HCT116 (cell line): Measurements from ENCODE around the gene EDNRA. TPM values are rescaled to one million over a fixed set of nuclear protein-coding genes. Genes with fewer than 3 reads are reported as not detected.

Experiments used
- ATAC-seq: fragments of 200-7000 bp; cut with Tn5 transposase; 2 replicates; pipeline ENCODE4 v1.9.1; 2020; ENCODE audit warnings: mild to moderate bottlenecking, moderate library complexity
- BruUV-seq: library from RNA; stranded (reverse); fragments of 400-500 nt; replicated peaks from 2 replicates; lab custom pipeline; 2021; lab: Mats Ljungman, UMichigan
- CTCF ChIA-PET: fragments of 300-600 bp; sonication (Branson Sonifier 250); formaldehyde crosslinking; loops from one replicate; lab custom pipeline; 2021; ENCODE audit warnings: antibody characterized with exemption; lab: Charles Lee
- POLR2A ChIA-PET: fragments of 300-600, 350-600 bp; sonication (Branson Sonifier 250); formaldehyde crosslinking; loops from one replicate; lab custom pipeline; 2021; ENCODE audit warnings: antibody characterized with exemption; lab: Charles Lee
- RAD21 ChIA-PET, 2 experiments: fragments of 300-600 bp; sonication (Branson Sonifier 250); formaldehyde crosslinking; loops; one replicate each; lab custom pipeline; 2023; ENCODE audit warnings: low total read pairs in 2 of 2; ENCODE audit not compliant: uncharacterized antibody in 2 of 2, unreplicated experiment in 2 of 2, low non-redundant PET in 1 of 2; lab: Charles Lee
- DNase-seq: peaks from one replicate; pipeline ENCODE4 v3.0.0-alpha.2; 2010; ENCODE audit warnings: low read depth, low spot score
- H2AFZ ChIP-seq: fragments of 200-600 bp; shearing (Covaris generic), sonication (generic); 2 replicates; pipeline ENCODE4 v1.6.1; 2017; ENCODE audit warnings: low read depth, mixed run types, mixed read lengths, antibody characterized with exemption, low read length; ENCODE audit not compliant: poor library complexity, severe bottlenecking
- H3K27ac ChIP-seq: 2 replicates; pipeline ENCODE4 v1.5.1; 2012; ENCODE audit warnings: low read depth, low read length
- H3K27me3 ChIP-seq: fragments of 200-600 bp; sonication (generic); 2 replicates; pipeline ENCODE4 v1.6.1; 2016; ENCODE audit warnings: mixed run types, low read length, mixed read lengths; ENCODE audit not compliant: insufficient read depth
- H3K36me3 ChIP-seq, 2 experiments: fragments of 200-500 bp in 1 of 2; fragments of 200-600 bp in 1 of 2; sonication (Bioruptor generic) in 1 of 2; sonication (generic) in 1 of 2; 2 replicates each; pipeline versions ENCODE4 v1.5.1 to v1.6.1; 2014 to 2016; ENCODE audit warnings: low read length in 2 of 2, inconsistent platforms in 1 of 2, mixed read lengths in 1 of 2, mixed run types in 1 of 2; ENCODE audit not compliant: insufficient read depth in 2 of 2, control insufficient read depth in 1 of 2
- H3K4me1 ChIP-seq, 2 experiments: fragments of 200-600 bp in 1 of 2; sonication (generic) in 1 of 2; 2 replicates each; pipeline versions ENCODE4 v1.5.1 to v1.6.1; 2012 to 2017; ENCODE audit warnings: low read length in 2 of 2, inconsistent platforms in 1 of 2, mild to moderate bottlenecking in 1 of 2, mixed read lengths in 1 of 2, mixed run types in 1 of 2, moderate library complexity in 1 of 2; ENCODE audit not compliant: insufficient read depth in 2 of 2, control insufficient read depth in 1 of 2
- H3K4me2 ChIP-seq: fragments of 200-600 bp; sonication (generic); 2 replicates; pipeline ENCODE4 v1.6.1; 2017; ENCODE audit warnings: mixed run types, low read length, mixed read lengths
- H3K4me3 ChIP-seq, 2 experiments: fragments of 200-600 bp in 1 of 2; sonication (generic) in 1 of 2; replicated peaks in 1 of 2; 2 replicates each; pipeline ENCODE4 v1.5.1; 2011 to 2016; ENCODE audit warnings: low read length in 2 of 2, control low read depth in 1 of 2, low read depth in 1 of 2, mild to moderate bottlenecking in 1 of 2, mixed read lengths in 1 of 2, mixed run types in 1 of 2
- H3K79me2 ChIP-seq: fragments of 200-600 bp; sonication (generic); 2 replicates; pipeline ENCODE4 v1.6.1; 2017; ENCODE audit warnings: mild to moderate bottlenecking, mixed run types, low read length, moderate library complexity, mixed read lengths; ENCODE audit not compliant: insufficient read depth
- H3K9ac ChIP-seq: fragments of 200-600 bp; sonication (generic); 2 replicates; pipeline ENCODE4 v1.6.1; 2016; ENCODE audit warnings: low read length, mixed read lengths
- H3K9me2 ChIP-seq: fragments of 200-600 bp; sonication (generic), shearing (Covaris generic); 2 replicates; pipeline ENCODE4 v1.6.1; 2017; ENCODE audit warnings: mixed run types, mild to moderate bottlenecking, moderate library complexity; ENCODE audit not compliant: insufficient read depth
- H3K9me3 ChIP-seq, 2 experiments: fragments of 200-500 bp in 1 of 2; fragments of 200-600 bp in 1 of 2; sonication (Bioruptor generic) in 1 of 2; sonication (generic) in 1 of 2; 2 replicates each; pipeline ENCODE4 v1.6.1; 2014 to 2017; ENCODE audit warnings: low read length in 2 of 2, mixed read lengths in 2 of 2, inconsistent platforms in 1 of 2, low read depth in 1 of 2, mild to moderate bottlenecking in 1 of 2, mixed run types in 1 of 2, moderate library complexity in 1 of 2; ENCODE audit not compliant: control insufficient read depth in 1 of 2, insufficient read depth in 1 of 2
- H4K20me1 ChIP-seq: fragments of 200-600 bp; sonication (generic), shearing (Covaris generic); 2 replicates; pipeline ENCODE4 v1.6.1; 2017; ENCODE audit warnings: mixed run types, mild to moderate bottlenecking, moderate library complexity; ENCODE audit not compliant: insufficient read depth
- EZH2phosphoT487 ChIP-seq: fragments of 200-600 bp; IDR thresholded peaks from 2 replicates; pipeline ENCODE4 v1.6.1; 2018; ENCODE audit warnings: antibody characterized with exemption, borderline replicate concordance
- POLR2AphosphoS5 ChIP-seq: IDR thresholded peaks from 2 replicates; pipeline ENCODE4 v1.6.1; 2011; ENCODE audit warnings: mild to moderate bottlenecking, low read depth, low read length, moderate library complexity
- RAD21 ChIP-seq: IDR thresholded peaks from 2 replicates; pipeline ENCODE4 v1.6.1; 2012; ENCODE audit warnings: low read depth, mild to moderate bottlenecking
- intact Hi-C: fragments of 100-400 bp; cut with micrococcal nuclease; formaldehyde crosslinking; loops from 2 replicates; pipeline ENCODE4 v1.10.0; 2022
- total RNA-seq: library from RNA; stranded (reverse); gene quantifications from one replicate; pipeline ENCODE4 v1.2.1, GENCODE V29; 2021; ENCODE audit not compliant: unreplicated experiment
- TF ChIP-seq, protein P1 (sequence below): IDR thresholded peaks from 2 replicates; pipeline ENCODE4 v1.6.1; 2012; ENCODE audit warnings: low read depth
- TF ChIP-seq, protein P2 (sequence below): IDR thresholded peaks from 2 replicates; pipeline ENCODE4 v1.6.1; 2011; ENCODE audit warnings: mild to moderate bottlenecking, low read length, moderate library complexity; ENCODE audit not compliant: insufficient replicate concordance; ENCODE audit errors: extremely low read depth

EDNRA gene
- total RNA-seq, 1 experiment from 2014 or later = 2.0 TPM

DNA sequence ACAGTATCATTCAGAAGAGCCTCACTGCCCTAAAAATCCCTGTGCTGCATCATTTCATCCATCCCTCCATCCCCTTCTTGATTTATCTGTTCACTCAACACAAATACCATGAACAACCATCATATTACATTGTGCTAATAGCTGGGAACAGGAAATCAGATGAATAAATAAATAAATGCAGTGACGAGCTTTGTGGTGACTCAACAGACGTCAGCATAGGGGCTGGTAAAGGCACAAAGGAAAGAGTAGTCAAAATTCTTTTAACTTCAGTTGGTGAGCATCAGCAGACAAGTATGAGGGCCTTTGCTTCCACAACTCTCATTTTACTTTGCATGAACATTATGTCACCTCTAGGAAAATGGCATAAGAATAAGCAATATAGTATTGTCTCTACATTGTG, 65.5 kb downstream of the EDNRA start:
- no peak overlapping the region for H3K27ac ChIP-seq
- no peak overlapping the region for H3K4me3 ChIP-seq
- DNase-seq = no peak
- ChIA-PET CTCF (interaction anchor here (0.8 to 1.0 kb wide), 2 partner anchors 22 to 28 kb away, joined by 3 read pairs; no protein-coding TSS in a partner anchor), POLR2A (no interaction called here), RAD21 (no interaction called here)
- no peak overlapping the region for H3K4me2 ChIP-seq
- no peak for ATAC-seq
- intact Hi-C loops = no loop called here
- no peaks in the 10 kb centered on the region for H3K79me2 ChIP-seq
- no peak overlapping the region for H3K9ac ChIP-seq
- H2AFZ ChIP-seq = no peak overlapping the region
- BruUV-seq = no TSS peak
- no peaks in the 10 kb centered on the region for H3K36me3 ChIP-seq
- no peaks in the 10 kb centered on the region for H3K4me1 ChIP-seq
- H4K20me1 ChIP-seq = no peaks in the 10 kb centered on the region
- H3K9me2 ChIP-seq = no peaks in the 10 kb centered on the region
- no peaks in the 10 kb centered on the region for H3K27me3 ChIP-seq
- TF ChIP-seq EZH2phosphoT487 (no peak), POLR2AphosphoS5 (no peak), RAD21 (no peak)
- TF ChIP-seq, protein P1, sequence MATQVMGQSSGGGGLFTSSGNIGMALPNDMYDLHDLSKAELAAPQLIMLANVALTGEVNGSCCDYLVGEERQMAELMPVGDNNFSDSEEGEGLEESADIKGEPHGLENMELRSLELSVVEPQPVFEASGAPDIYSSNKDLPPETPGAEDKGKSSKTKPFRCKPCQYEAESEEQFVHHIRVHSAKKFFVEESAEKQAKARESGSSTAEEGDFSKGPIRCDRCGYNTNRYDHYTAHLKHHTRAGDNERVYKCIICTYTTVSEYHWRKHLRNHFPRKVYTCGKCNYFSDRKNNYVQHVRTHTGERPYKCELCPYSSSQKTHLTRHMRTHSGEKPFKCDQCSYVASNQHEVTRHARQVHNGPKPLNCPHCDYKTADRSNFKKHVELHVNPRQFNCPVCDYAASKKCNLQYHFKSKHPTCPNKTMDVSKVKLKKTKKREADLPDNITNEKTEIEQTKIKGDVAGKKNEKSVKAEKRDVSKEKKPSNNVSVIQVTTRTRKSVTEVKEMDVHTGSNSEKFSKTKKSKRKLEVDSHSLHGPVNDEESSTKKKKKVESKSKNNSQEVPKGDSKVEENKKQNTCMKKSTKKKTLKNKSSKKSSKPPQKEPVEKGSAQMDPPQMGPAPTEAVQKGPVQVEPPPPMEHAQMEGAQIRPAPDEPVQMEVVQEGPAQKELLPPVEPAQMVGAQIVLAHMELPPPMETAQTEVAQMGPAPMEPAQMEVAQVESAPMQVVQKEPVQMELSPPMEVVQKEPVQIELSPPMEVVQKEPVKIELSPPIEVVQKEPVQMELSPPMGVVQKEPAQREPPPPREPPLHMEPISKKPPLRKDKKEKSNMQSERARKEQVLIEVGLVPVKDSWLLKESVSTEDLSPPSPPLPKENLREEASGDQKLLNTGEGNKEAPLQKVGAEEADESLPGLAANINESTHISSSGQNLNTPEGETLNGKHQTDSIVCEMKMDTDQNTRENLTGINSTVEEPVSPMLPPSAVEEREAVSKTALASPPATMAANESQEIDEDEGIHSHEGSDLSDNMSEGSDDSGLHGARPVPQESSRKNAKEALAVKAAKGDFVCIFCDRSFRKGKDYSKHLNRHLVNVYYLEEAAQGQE = no peak
- TF ChIP-seq, protein P2, sequence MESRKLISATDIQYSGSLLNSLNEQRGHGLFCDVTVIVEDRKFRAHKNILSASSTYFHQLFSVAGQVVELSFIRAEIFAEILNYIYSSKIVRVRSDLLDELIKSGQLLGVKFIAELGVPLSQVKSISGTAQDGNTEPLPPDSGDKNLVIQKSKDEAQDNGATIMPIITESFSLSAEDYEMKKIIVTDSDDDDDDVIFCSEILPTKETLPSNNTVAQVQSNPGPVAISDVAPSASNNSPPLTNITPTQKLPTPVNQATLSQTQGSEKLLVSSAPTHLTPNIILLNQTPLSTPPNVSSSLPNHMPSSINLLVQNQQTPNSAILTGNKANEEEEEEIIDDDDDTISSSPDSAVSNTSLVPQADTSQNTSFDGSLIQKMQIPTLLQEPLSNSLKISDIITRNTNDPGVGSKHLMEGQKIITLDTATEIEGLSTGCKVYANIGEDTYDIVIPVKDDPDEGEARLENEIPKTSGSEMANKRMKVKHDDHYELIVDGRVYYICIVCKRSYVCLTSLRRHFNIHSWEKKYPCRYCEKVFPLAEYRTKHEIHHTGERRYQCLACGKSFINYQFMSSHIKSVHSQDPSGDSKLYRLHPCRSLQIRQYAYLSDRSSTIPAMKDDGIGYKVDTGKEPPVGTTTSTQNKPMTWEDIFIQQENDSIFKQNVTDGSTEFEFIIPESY = no peak
- H3K9me3 ChIP-seq = no peaks in the 10 kb centered on the region
